ENCODE data around the gene BEST1.

- TF ChIP-seq CTCF (IDR thresholded peaks at IDR 0.05) = no peak
- TF ChIP-seq SIN3A (IDR thresholded peaks at IDR 0.05; ENCODE audit: borderline replicate concordance, insufficient read depth, low read depth, low read length) = no peak
- no peak for TF ChIP-seq REST (IDR thresholded peaks at IDR 0.05; ENCODE audit: insufficient read depth in 1 of 2, low read depth in 2 of 2, low read length in 1 of 2)
- TF ChIP-seq POLR2AphosphoS5 (IDR thresholded peaks at IDR 0.05; ENCODE audit: low read depth, low read length) = no peak
These were observed 28.8 kb downstream of the BEST1 start for GRCh38 chr11:61978703-61979661.
